ENCODE results near the gene HEATR1. TPM values are rescaled to one million over a fixed set of nuclear protein-coding genes. Genes with fewer than 3 reads are reported as not detected.
A peak's percentile ranks its signal among the peaks of the same experiment; 100 is the strongest.

HEATR1 gene
- total RNA-seq, 2 experiments from 2014 or later, result 82.4 to 89.1 TPM

DNA sequence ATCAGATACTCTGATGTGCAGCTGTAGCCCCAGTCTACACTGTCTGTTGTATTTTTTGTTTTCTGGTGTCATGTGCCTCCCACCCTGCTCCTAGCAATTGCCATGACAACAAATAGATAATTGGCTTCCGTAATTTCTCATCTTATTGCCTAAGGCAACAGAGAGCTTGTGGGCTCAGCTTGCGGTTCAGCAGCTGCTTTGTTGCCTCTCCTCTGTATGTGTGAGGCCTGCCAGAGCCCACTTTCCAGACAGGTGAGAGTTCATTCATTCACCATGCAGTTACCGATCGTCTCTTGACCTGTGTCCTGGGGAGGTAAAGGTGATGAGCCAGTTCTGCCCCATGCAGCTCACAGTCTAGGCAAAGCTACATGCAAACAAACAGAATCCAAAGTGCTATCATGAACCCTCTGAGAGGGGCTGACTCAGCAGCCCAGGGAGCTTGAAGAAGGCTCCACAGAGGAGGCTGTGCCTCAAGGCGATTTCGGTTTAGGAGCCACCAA lies 68.6 kb downstream of the HEATR1 start:
- Mint-ChIP-seq H3K27me3 (no peaks in the 10 kb centered on the region), H3K4me3 (no peak overlapping the region), H3K4me1 (peaks cover 40% of the 10 kb centered on the region), H3K27ac (peak overlapping the region; percentile 4), H3K9me3 (ENCODE audit: low read depth) (no peaks in the 10 kb centered on the region), H3K36me3 (ENCODE audit: low read depth) (peaks cover 64% of the 10 kb centered on the region)
- POLR2A ChIA-PET, result interaction anchor here (0.6 to 0.7 kb wide), 2 partner anchors 9 to 21 kb away, joined by 3 to 5 read pairs; no protein-coding TSS in a partner anchor
- DNase-seq (no peak), ATAC-seq (no peak)
- intact Hi-C loops (cut with DNase I, micrococcal nuclease), result no loop called here
- CTCF ChIA-PET, result interaction anchor here (1.4 kb wide), 1 partner anchor 12 kb away, joined by 3 read pairs; no protein-coding TSS in a partner anchor

DNA sequence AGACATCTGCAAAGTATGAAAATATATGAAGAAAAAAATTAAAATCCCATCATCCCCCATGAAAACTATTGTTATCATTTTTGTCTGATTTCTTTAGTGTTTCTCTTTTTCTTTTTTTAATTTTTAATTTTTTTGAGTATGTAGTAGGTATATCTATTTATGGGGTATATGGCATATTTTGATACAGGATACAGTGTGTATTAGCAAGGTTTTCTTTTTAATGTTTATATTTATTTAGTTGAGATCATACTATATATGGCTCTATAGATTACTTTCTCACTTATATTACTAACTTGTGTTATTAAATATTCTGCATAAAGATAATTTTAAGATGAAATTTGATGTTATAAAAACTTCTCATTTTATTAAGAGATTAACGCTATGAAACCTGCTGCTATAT lies 69.1 kb downstream of the HEATR1 start:
- ATAC-seq (no peak), DNase-seq (no peak)
- H3K27me3 Mint-ChIP-seq, result no peaks in the 10 kb centered on the region
- CTCF ChIA-PET, result interaction anchor here (1.3 to 2.0 kb wide), 3 partner anchors 11 to 15 kb away, joined by 3 to 5 read pairs (median 5); partner anchors contain the start of gene LGALS8
- peaks cover 44% of the 10 kb centered on the region for H3K4me1 Mint-ChIP-seq
- POLR2A ChIA-PET, result interaction anchor here (0.6 to 1.8 kb wide), 2 partner anchors 10 to 14 kb away, joined by 3 to 8 read pairs; no protein-coding TSS in a partner anchor
- no peaks in the 10 kb centered on the region for H3K9me3 Mint-ChIP-seq (ENCODE audit: low read depth)
- no peak overlapping the region for H3K4me3 Mint-ChIP-seq
- H3K27ac Mint-ChIP-seq, result no peak overlapping the region
- H3K36me3 Mint-ChIP-seq (ENCODE audit: low read depth), result peaks cover 63% of the 10 kb centered on the region
- intact Hi-C loops (cut with DNase I, micrococcal nuclease), result no loop called here

DNA sequence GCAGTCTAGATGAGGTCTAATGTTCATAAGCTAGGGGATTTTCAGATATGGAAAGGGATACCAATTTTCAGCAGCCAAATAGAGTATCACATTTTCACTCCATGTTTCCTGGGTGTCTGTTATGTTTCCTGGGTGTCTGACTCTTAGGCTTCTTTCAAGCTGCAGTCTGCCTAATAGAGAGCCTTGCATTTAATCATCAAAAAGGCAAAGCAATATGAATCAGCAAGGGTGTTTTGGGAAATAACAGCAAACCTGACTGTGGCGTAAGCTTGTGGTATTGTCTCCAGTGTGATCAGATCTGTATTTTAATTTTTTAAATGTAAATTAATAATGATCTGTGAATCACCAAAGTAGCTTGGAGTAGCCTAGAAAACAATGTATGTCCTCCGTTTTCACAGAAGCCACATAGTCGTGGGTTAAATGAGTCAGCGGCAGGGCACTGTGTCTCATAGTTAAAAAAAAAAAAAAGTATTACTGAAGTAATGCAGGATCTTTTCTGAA lies 70.1 kb downstream of the HEATR1 start:
- no peaks in the 10 kb centered on the region for H3K27me3 Mint-ChIP-seq
- ATAC-seq (peak; percentile 84), DNase-seq (peak; percentile 75)
- ChIA-PET POLR2A (interaction anchor here (0.6 to 1.8 kb wide), 4 partner anchors 9 to 259 kb away, joined by 3 to 8 read pairs (median 5); partner anchors contain the start of gene LGALS8), CTCF (interaction anchor here (0.6 to 2.0 kb wide), 7 partner anchors 10 to 429 kb away, joined by 3 to 5 read pairs (median 4); partner anchors contain the start of gene LGALS8)
- intact Hi-C loops (cut with DNase I, micrococcal nuclease), result loop anchor here (1.0 to 5.0 kb wide), 2 partner anchors 10 to 422 kb away; no protein-coding TSS in a partner anchor
- H3K9me3 Mint-ChIP-seq (ENCODE audit: low read depth), result no peaks in the 10 kb centered on the region
- peak overlapping the region; percentile 95 for H3K27ac Mint-ChIP-seq
- H3K36me3 Mint-ChIP-seq (ENCODE audit: low read depth), result peaks cover 58% of the 10 kb centered on the region
- peaks cover 46% of the 10 kb centered on the region for H3K4me1 Mint-ChIP-seq
- H3K4me3 Mint-ChIP-seq, result peak overlapping the region; percentile 17

DNA sequence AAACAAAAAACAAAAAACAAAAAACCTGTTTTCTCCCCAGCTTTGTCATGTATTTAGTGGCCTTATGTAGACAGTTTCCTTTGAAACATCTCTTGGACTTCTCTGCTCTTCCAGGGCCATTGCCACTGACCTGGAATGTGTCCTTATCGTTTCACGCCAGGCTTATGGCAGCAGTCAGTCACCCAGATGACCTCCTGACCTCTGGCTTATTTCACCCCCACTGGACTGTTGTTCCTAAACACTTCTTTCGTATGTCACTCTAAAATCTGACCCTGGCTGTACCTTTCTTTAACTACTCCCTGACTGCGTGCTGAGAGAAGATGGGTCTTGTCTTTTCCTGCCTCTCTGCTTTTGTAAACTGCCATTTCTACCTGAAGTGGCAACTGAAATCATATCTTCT lies 71.5 kb downstream of the HEATR1 start:
- no peak for DNase-seq
- Mint-ChIP-seq H3K9me3 (ENCODE audit: low read depth) (no peaks in the 10 kb centered on the region), H3K36me3 (ENCODE audit: low read depth) (peaks cover 56% of the 10 kb centered on the region), H3K27me3 (no peaks in the 10 kb centered on the region), H3K4me3 (no peak overlapping the region), H3K27ac (peak overlapping the region; percentile 53), H3K4me1 (peaks cover 50% of the 10 kb centered on the region)
- CTCF ChIA-PET, result no interaction called here
- intact Hi-C loops (cut with DNase I, micrococcal nuclease), result loop anchor here in 1 of 2 experiments (5.0 kb wide), 1 partner anchor 421 kb away; no protein-coding TSS in a partner anchor
- no peak for ATAC-seq
- POLR2A ChIA-PET, result no interaction called here

DNA sequence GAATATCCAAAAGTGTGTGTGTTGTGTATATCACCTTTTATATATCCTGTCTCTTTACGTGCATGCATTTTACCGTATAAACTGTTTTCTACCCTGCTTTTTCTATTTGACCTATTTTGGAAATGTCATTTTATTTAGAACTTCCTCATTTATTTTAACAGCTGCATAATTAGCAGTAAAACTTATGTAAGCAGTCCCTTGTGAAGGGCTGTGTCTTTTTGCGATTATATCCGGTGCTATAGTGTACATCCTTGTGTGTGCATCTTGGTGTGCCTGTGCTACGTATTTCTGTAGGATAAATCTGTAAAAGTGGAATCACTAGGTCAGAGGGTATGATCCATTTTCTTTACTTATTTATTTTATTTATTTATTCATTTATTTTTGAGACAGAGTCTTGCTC lies 73.4 kb downstream of the HEATR1 start:
- ATAC-seq (no peak), DNase-seq (no peak)
- Mint-ChIP-seq H3K4me3 (no peak overlapping the region), H3K9me3 (ENCODE audit: low read depth) (no peaks in the 10 kb centered on the region), H3K27ac (no peak overlapping the region), H3K36me3 (ENCODE audit: low read depth) (peaks cover 57% of the 10 kb centered on the region), H3K4me1 (peaks cover 56% of the 10 kb centered on the region), H3K27me3 (no peaks in the 10 kb centered on the region)
- POLR2A ChIA-PET, result no interaction called here
- CTCF ChIA-PET, result no interaction called here
- intact Hi-C loops (cut with DNase I, micrococcal nuclease), result loop anchor here in 1 of 2 experiments (5.0 kb wide), 1 partner anchor 419 kb away; no protein-coding TSS in a partner anchor

DNA sequence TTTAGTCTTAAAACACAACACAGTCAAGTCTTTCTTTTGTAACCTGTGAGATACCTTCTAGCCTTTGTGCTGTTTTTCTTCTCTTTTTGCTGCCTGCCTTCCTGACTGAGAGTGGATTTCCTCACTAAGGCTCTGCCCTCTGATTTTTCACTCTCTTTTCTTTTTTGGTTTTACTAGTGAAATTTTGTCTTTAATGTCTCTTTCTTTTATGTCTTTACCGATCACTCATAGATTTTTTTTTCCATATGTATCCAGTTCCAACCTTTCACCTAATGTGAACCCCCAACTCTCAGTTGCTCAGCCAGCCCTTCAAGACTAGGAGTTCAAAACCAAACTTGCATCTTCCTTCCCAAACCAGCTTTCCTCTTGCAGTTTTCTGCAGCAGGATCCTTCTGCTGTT lies 74.0 kb downstream of the HEATR1 start:
- H3K4me3 Mint-ChIP-seq, result no peak overlapping the region
- H3K27me3 Mint-ChIP-seq, result no peaks in the 10 kb centered on the region
- H3K36me3 Mint-ChIP-seq (ENCODE audit: low read depth), result peaks cover 55% of the 10 kb centered on the region
- no peak for DNase-seq
- intact Hi-C loops (cut with DNase I, micrococcal nuclease), result loop anchor here in 1 of 2 experiments (5.0 kb wide), 1 partner anchor 418 kb away; no protein-coding TSS in a partner anchor
- H3K27ac Mint-ChIP-seq, result peak overlapping the region; percentile 37
- peaks cover 52% of the 10 kb centered on the region for H3K4me1 Mint-ChIP-seq
- no peaks in the 10 kb centered on the region for H3K9me3 Mint-ChIP-seq (ENCODE audit: low read depth)
- ATAC-seq, result no peak
- CTCF ChIA-PET, result no interaction called here
- POLR2A ChIA-PET, result no interaction called here

DNA sequence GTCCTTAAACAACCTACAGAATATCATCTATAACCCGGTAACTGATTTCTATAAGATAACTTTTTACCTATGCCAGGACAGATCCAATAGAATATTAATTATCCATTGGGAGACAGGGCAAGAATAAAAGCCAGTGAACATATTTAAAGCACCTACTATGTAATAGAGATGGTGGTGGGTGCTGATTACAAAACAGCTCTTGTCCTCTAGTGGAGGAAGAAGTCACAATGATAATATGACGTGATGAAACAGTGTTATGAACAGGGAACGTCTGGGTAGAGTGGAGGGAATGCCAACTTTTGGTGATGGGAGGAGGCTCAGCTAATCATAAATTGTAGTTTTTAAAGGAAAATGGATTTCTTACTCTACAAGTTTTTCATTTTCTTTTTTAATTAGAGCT lies 78.2 kb downstream of the HEATR1 start:
- ATAC-seq, result no peak
- H3K4me3 Mint-ChIP-seq, result peak overlapping the region; percentile 10
- CTCF ChIA-PET, result interaction anchor here (0.6 to 1.4 kb wide), 3 partner anchors 10 to 603 kb away, joined by 3 to 4 read pairs (median 3); no protein-coding TSS in a partner anchor
- intact Hi-C loops (cut with DNase I, micrococcal nuclease), result loop anchor here in 1 of 2 experiments (10.0 kb wide), 1 partner anchor 1021 kb away; the partner anchor contains the start of gene B3GALNT2
- peaks cover 37% of the 10 kb centered on the region for H3K4me1 Mint-ChIP-seq
- no peaks in the 10 kb centered on the region for H3K27me3 Mint-ChIP-seq
- no peak overlapping the region for H3K27ac Mint-ChIP-seq
- POLR2A ChIA-PET, result no interaction called here
- peaks cover 40% of the 10 kb centered on the region for H3K36me3 Mint-ChIP-seq (ENCODE audit: low read depth)
- DNase-seq, result no peak
- H3K9me3 Mint-ChIP-seq (ENCODE audit: low read depth), result no peaks in the 10 kb centered on the region

DNA sequence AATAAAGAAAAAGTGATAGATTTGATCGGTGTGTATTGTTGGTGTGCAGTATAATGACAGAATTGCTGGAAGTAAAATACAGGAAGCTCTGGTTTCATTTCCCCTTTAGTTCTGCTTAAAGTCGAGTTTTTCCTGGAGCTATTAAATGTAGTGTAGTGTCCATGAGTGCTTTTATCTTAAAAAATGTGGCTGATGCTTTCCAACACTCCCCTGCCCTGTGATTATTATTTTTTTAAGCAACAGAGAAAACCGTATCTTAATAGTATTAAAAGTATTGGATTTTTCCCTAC lies 79.5 kb downstream of the HEATR1 start:
- no peaks in the 10 kb centered on the region for H3K9me3 Mint-ChIP-seq (ENCODE audit: low read depth)
- ATAC-seq (no peak), DNase-seq (no peak)
- H3K4me3 Mint-ChIP-seq, result peak overlapping the region; percentile 99
- ChIA-PET POLR2A (interaction anchor here (0.7 to 1.2 kb wide), 2 partner anchors 9 to 380 kb away, joined by 4 to 8 read pairs; no protein-coding TSS in a partner anchor), CTCF (interaction anchor here (2.0 kb wide), 1 partner anchor 9 kb away, joined by 5 read pairs; no protein-coding TSS in a partner anchor)
- intact Hi-C loops (cut with DNase I, micrococcal nuclease), result loop anchor here (1.0 to 10.0 kb wide), 8 partner anchors 9 to 1020 kb away; partner anchors contain the start of genes MTR (in 2 of the 2), B3GALNT2 (in 1 of the 2), ERO1B (in 1 of the 2) and HEATR1 (in 1 of the 2)
- peak overlapping the region; percentile 98 for H3K27ac Mint-ChIP-seq
- H3K36me3 Mint-ChIP-seq (ENCODE audit: low read depth), result peaks cover 30% of the 10 kb centered on the region
- H3K27me3 Mint-ChIP-seq, result no peaks in the 10 kb centered on the region
- H3K4me1 Mint-ChIP-seq, result peaks cover 28% of the 10 kb centered on the region

DNA sequence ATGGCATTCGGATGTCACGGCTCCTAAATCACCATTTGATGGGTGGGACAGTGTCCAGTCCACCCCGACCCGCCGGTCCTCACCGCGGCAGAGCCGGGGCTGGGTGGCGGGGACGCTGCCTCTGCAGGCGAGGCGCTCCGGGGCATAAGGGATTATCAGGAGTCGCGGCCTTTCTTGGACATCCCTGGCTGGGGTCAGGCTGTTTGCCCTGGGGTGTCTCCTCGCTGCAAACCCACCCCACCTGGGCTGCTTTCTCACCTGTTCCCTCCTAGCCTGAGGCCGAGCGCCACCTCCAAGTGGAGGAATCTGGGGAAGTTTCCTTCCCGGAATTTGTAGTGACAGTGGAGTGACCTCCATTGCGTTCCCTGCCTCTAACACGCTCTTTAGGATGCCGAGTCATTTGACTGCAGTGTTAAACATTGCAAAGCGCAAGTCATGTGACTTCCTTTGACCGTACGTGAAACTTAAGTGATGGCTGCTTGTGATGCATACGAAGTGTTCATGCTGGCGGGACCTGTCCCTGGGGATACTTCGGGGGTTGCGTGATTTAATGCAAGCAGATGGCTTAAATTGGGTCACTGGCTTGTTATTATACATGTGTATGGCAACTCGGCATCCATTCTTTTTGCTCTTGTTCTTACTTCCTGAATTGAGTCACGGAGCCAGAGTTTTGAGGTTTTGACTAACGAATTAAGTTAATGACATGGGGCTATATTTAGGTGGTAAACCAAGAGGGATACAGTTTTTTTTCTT lies 80.0 kb downstream of the HEATR1 start:
- intact Hi-C loops (cut with DNase I, micrococcal nuclease), result loop anchor here (1.0 to 10.0 kb wide), 8 partner anchors 10 to 1020 kb away; partner anchors contain the start of genes MTR (in 2 of the 2), B3GALNT2 (in 1 of the 2), ERO1B (in 1 of the 2) and HEATR1 (in 1 of the 2)
- H3K9me3 Mint-ChIP-seq (ENCODE audit: low read depth), result no peaks in the 10 kb centered on the region
- ChIA-PET POLR2A (interaction anchor here (0.6 to 1.2 kb wide), 5 partner anchors 10 to 426 kb away, joined by 3 to 8 read pairs (median 4); no protein-coding TSS in a partner anchor), CTCF (interaction anchor here (2.0 kb wide), 1 partner anchor 10 kb away, joined by 5 read pairs; no protein-coding TSS in a partner anchor)
- H3K27ac Mint-ChIP-seq, result peak overlapping the region; percentile 98
- ATAC-seq (peak; percentile 91), DNase-seq (peak; percentile 72)
- peaks cover 28% of the 10 kb centered on the region for H3K4me1 Mint-ChIP-seq
- peaks cover 28% of the 10 kb centered on the region for H3K36me3 Mint-ChIP-seq (ENCODE audit: low read depth)
- H3K27me3 Mint-ChIP-seq, result no peaks in the 10 kb centered on the region
- H3K4me3 Mint-ChIP-seq, result peak overlapping the region; percentile 99

DNA sequence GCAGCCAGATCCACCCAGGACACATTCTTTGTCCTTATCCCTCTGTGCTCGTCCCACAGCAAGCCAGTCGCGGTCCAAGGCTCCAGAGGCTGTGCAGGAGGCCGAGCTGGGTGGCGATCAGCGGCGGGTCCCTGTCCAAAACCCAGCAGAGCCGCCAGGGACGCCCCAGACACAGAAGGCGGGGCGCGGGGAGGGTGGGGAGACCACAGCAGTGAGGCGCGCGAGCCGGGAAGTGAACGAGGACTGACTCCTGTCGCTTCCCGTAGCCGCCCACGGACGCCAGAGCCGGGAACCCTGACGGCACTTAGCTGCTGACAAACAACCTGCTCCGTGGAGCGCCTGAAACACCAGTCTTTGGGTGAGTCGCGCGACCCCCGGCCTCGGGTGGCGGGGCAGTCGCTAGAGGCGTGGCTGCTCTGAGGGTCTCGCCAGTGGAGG lies 80.6 kb downstream of the HEATR1 start, which contains the start of gene LGALS8:
TSS of gene LGALS8 (plus strand) at position 279 of the 438 bp plus-strand sequence. CDS start 2,089 bp downstream, outside the sequence.
- Mint-ChIP-seq H3K27ac (peak within 1 kb of the TSS; percentile 98), H3K4me1 (peaks cover 25% of the 10 kb centered on the region), H3K4me3 (peak within 1 kb of the TSS; percentile 99), H3K27me3 (no peaks in the 10 kb centered on the region), H3K36me3 (ENCODE audit: low read depth) (peaks cover 23% of the 10 kb centered on the region), H3K9me3 (ENCODE audit: low read depth) (no peaks in the 10 kb centered on the region)
- ATAC-seq (peak; percentile 79), DNase-seq (peak; percentile 94)
- ChIA-PET POLR2A (interaction anchor here (0.6 to 1.1 kb wide), 3 partner anchors 10 to 425 kb away, joined by 3 to 6 read pairs (median 4); no protein-coding TSS in a partner anchor), CTCF (interaction anchor here (0.6 to 2.0 kb wide), 2 partner anchors 11 to 380 kb away, joined by 3 to 5 read pairs; no protein-coding TSS in a partner anchor)
- intact Hi-C loops (cut with DNase I, micrococcal nuclease), result loop anchor here (1.0 to 10.0 kb wide), 8 partner anchors 11 to 1019 kb away; partner anchors contain the start of genes MTR (in 2 of the 2), B3GALNT2 (in 1 of the 2), ERO1B (in 1 of the 2) and HEATR1 (in 1 of the 2)

Measured in activated CD4-positive, alpha-beta T cell treated with anti-CD3 and anti-CD28 coated beads for 36 hours (primary cell).